GM06990 (cell line): Measurements from ENCODE around the gene GRK3.

Experiments
- DNase-seq: peaks from one replicate; pipeline ENCODE4 v3.0.0-alpha.2; 2011; ENCODE audit not compliant: insufficient read length; ENCODE audit errors: extremely low read depth
- H3K27me3 ChIP-seq: replicated peaks from 2 replicates; pipeline ENCODE4 v1.6.0; 2011; ENCODE audit warnings: low read length; ENCODE audit not compliant: control insufficient read depth, insufficient read depth
- H3K36me3 ChIP-seq: 2 replicates; pipeline ENCODE4 v1.5.1; 2011; ENCODE audit warnings: low read length; ENCODE audit not compliant: control insufficient read depth, insufficient read depth
- H3K4me3 ChIP-seq: replicated peaks from 2 replicates; pipeline ENCODE4 v1.5.1; 2011; ENCODE audit warnings: low read depth, mild to moderate bottlenecking, control low read depth, low read length
- CTCF ChIP-seq: IDR thresholded peaks from 2 replicates; pipeline ENCODE4 v1.5.1; 2011; ENCODE audit warnings: low read length, control low read depth, mild to moderate bottlenecking, inconsistent platforms; ENCODE audit not compliant: insufficient read depth, poor library complexity, severe bottlenecking

Gene GRK3

GRCh38 chr22:25764270-25765015 lies 200.0 kb downstream of the GRK3 start:
- Histone ChIP-seq H3K4me3 (no peak overlapping the region), H3K36me3 (no peaks in the 10 kb centered on the region), H3K27me3 (no peaks in the 10 kb centered on the region)
- no peak for TF ChIP-seq CTCF
- DNase-seq: no peak

- DNase-seq: no peak
- H3K27me3 ChIP-seq: no peaks in the 10 kb centered on the region
- no peak for TF ChIP-seq CTCF
- no peak overlapping the region for H3K4me3 ChIP-seq
- no peaks in the 10 kb centered on the region for H3K36me3 ChIP-seq
Measured at GRCh38 chr22:25765016-25765367, 200.5 kb downstream of the GRK3 start.

GRCh38 chr22:25765801-25766200 lies 201.3 kb downstream of the GRK3 start:
- Histone ChIP-seq H3K4me3 (no peak overlapping the region), H3K36me3 (no peaks in the 10 kb centered on the region), H3K27me3 (no peaks in the 10 kb centered on the region)
- no peak for TF ChIP-seq CTCF
- no peak for DNase-seq

- H3K27me3 ChIP-seq: no peaks in the 10 kb centered on the region
- no peaks in the 10 kb centered on the region for H3K36me3 ChIP-seq
- DNase-seq: no peak
- TF ChIP-seq CTCF: no peak
- H3K4me3 ChIP-seq: no peak overlapping the region
Measured at GRCh38 chr22:25766418-25766817, 201.9 kb downstream of the GRK3 start.

- DNase-seq: no peak
- no peaks in the 10 kb centered on the region for H3K36me3 ChIP-seq
- no peak overlapping the region for H3K4me3 ChIP-seq
- no peak for TF ChIP-seq CTCF
- no peaks in the 10 kb centered on the region; the same call in 1 of the 2 replicates for H3K27me3 ChIP-seq
Measured at GRCh38 chr22:25770333-25770732, 205.9 kb downstream of the GRK3 start.

GRCh38 chr22:25772288-25772687 lies 207.8 kb downstream of the GRK3 start:
- Histone ChIP-seq H3K4me3 (no peak overlapping the region), H3K27me3 (no peaks in the 10 kb centered on the region; the same call in 1 of the 2 replicates), H3K36me3 (no peaks in the 10 kb centered on the region)
- no peak for TF ChIP-seq CTCF
- no peak for DNase-seq
